Raji (cell line): ENCODE measurements around the gene ATP8B3.

Experiments used
- POLR2A ChIP-seq: IDR thresholded peaks from 2 replicates; pipeline ENCODE4 v1.6.1; 2011; ENCODE audit warnings: low read depth, low read length, control low read depth; ENCODE audit not compliant: insufficient read depth

Gene ATP8B3

GRCh38 chr19:1779574-1779973, 32.5 kb downstream of the ATP8B3 start:
- TF ChIP-seq POLR2A = no peak

- no peak for TF ChIP-seq POLR2A
These were observed 34.9 kb downstream of the ATP8B3 start for GRCh38 chr19:1777149-1777548.

GRCh38 chr19:1776606-1777147, 35.4 kb downstream of the ATP8B3 start:
- no peak for TF ChIP-seq POLR2A

DNA sequence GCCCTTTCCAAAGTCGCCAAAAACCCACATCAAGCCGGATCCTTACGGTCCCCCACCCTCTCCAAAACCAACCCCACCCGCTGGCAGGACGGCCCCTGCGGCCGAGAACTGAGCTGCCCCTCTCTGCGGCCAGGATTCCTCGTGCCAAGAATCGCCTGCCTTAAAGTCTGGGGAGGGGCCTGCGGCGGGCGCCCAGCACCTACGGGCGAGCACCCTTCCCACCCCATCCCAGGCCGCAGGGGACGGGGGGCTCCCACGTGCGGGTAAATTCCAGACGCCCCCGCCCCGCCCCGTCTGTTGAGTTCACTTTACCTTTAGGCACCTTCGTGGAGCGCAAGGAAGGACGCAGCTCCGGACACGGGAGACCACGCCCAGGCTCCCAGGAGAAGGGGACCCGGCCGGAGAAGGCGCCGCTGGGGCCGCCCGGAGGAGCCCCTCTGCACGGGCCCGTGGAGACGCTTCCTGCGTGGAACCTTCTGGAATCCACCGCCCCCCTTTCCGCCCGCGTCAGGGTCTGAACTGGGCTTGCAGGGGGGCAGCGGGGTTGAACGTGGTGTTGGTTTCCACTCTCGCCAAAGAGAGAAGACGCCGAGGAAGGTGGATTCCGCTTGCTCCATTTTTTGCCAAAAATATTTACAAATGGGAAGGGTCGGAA, 36.0 kb downstream of the ATP8B3 start:
- TF ChIP-seq POLR2A = no peak

GRCh38 chr19:1774989-1775772, 36.9 kb downstream of the ATP8B3 start:
- TF ChIP-seq POLR2A = no peak

DNA sequence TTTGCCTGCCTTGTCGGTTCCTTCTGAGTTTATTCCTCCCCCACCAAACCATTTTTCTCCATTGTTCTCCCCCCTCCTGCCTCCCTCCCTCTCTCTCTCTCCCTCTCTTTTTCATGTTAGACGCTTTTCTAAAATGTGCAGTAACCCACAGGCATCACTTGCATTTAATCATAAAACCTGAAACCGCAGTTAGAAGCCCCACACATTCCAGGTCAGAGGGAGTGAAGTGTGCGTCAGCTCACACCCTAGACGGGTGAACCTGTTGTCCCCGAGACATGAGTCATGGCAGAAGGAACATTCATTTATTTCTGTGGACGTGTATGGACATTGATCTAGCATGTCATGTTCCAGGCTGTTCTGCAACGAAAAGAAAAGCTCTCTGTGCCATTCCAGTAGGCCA, 38.9 kb downstream of the ATP8B3 start:
- no peak for TF ChIP-seq POLR2A

DNA sequence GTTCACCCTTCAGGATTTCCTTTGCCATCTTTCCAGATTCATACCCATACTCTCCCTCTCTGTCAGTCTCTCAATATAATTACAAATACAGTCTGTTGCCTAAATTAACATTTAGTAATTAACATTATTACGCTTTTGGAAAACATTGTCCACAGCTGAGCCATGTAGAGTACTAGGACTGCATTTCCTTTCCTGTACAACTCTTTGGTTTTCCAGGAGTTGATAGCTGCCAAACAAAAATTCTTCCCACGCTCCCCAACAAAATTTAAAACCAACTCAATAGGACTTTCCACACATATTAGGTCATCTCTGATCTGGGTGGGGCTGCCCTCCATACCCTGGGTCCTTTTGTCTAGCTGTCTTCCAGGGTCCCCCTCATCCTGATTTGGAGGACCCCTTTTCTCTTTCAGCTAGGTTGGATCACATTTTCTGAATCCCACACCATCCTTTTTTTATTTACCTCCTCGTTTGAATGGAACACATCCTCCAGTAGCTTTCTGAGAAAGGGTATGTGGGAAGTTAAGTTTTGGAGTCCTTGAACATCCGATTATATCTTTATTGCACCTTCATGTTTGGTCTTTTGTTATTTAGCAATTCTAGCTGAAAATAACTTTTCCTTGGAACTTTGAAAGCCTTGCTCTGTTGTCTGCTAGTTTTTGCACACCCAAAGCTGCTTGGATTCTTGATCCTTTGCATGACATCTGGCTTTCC, 41.1 kb downstream of the ATP8B3 start:
- TF ChIP-seq POLR2A = no peak

DNA sequence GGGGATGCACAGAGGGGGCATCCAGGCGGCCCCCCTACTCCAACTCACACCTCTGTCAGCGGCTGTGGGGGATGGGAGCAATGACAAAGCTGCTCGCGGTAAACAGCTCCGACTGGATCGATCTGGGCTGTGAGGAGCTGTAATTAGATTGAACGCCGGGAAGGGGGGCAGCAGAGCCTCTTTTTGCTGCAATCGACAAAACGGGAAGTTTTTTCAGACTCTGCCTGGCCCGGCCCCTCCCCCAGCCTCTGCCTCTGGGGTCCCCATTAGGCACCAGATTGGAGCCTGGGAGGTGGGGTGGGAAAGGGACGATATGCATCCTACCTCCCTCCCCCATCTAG, 42.5 kb downstream of the ATP8B3 start:
- no peak for TF ChIP-seq POLR2A

- TF ChIP-seq POLR2A = no peak
These were observed 43.0 kb downstream of the ATP8B3 start for GRCh38 chr19:1768918-1769644.

- no peak for TF ChIP-seq POLR2A
These were observed 43.8 kb downstream of the ATP8B3 start for GRCh38 chr19:1768248-1768647.

- no peak for TF ChIP-seq POLR2A
These were observed 44.6 kb downstream of the ATP8B3 start for GRCh38 chr19:1767464-1767933.

DNA sequence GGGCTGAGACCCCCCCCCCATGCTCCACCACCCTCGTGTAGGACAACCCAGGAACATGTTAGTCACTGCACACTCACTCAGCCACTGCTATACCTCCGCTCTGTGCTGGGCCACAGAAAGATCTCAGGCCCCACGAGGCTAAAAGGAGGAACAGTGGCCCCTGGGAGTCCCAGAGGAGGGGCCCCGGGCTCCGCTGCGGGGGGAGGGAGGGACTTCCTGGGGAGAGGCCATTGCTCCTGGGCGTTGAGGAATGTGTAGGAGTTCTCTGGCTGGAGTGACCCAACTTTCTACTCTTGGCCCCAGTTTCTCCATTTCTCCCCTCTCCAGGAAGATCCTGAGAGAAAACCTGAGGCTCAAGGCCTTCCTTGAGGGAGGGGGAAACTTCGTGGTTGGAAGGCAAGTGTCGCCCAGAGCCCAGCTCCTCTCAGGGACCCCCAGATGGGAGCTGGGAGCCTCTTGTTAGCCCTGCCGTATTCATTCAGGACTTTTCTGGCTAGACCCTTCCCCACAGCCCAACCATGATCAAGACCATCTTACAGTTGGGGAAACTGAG, 45.2 kb downstream of the ATP8B3 start:
- no peak for TF ChIP-seq POLR2A

DNA sequence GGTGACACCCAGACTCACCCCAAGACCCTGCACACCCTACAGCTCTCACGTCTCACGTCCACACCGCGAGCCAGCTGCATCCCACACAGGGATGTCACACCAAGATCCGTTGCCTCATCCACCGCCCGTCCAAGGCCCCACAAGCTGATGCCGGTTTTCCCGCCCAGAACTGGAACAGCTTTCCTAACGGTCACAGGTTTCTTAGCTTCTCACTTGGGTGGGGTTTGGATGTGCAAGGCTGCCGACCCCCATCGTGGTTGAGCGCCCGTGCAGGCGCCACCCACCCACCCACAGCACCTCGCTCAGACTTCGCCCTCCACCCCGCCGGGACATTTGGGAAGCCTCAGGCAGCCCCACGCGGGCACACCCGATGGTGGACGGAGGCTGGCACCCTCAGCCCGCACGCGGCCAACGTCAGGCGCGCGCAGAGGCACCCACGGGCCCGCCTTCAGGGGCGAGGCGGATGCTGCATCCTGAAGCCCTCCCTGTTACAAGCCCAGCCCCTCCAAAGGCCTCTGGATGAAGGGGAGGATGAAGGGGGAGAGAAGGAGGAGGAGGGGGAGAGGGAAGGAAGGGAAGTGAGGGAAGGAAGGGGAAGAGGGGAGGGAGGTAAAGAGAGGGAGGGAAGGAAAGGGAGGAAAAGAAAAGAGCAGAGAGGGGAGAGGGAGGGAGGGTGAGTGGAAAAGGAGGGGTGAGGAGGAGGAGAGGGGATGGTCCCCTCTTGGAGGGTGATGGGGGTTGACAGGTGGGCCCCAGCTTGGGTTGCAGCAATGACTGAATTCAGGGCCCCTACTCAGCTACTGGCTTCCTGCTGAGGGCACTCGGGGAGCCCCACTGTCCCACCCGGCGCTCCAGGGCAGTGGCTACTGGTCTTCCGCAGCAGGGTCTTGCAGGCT, 45.9 kb downstream of the ATP8B3 start:
- no peak for TF ChIP-seq POLR2A

DNA sequence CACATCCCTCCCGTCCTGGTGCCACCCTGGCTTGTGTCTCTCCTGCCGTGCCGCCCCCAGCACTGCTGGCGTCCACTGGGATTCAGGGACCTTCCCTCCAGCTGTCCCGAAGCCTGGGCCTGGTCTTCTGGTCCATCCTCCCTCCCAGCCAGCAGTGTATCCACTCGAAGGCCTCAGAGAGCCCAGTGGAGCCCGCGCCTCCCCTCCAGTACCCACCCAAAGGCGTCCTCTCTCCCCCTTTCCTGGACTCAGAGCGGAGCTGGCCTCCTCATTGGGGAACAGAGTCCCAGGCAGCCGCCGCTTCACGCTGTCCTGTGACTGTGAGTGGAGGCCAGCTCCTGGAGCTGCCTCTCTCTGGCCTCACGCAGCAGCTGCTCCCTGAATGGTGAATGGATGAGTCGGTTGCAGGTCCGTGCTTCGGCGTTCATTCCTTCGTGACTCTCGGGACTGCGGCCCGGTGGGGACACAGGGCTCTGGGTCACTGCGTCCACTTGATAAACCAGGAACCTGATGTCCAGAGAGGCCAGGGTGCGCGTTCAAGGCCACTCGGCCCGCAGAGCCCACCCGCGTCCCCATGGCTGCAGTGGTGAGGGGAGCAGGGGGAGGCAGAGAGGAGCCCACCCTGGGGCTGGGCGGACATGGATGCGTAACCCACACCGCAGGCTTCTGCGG, 46.7 kb downstream of the ATP8B3 start:
- TF ChIP-seq POLR2A = no peak

DNA sequence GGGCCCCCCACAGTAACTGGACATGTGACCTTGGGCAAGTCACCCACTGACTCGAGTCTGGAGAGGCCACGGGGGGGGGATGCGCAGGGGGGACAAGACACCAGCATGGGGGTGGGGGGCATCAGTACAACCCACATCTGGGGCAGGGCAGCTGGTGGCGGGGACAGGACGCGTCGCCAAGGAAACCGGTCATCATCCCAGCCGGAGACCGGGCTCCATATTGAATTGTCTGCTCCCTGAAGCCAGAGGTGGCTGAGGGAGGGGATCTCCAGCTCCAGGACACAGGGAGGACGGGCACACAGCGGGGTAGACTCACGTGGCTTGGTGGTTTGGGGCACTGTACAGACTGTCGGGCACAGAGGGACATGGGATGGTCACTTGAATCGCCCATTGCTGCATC, 47.3 kb downstream of the ATP8B3 start:
- TF ChIP-seq POLR2A = no peak
